GM18508 (cell line): ENCODE results near the gene DAAM2.

ENCODE experiments used
- ATAC-seq: cut with Tn5 transposase; IDR thresholded peaks from one replicate; pipeline ENCODE4 v1.9.1; 2021; ENCODE audit warnings: moderate number of reproducible peaks; ENCODE audit not compliant: insufficient read depth, unreplicated experiment

Gene DAAM2

DNA sequence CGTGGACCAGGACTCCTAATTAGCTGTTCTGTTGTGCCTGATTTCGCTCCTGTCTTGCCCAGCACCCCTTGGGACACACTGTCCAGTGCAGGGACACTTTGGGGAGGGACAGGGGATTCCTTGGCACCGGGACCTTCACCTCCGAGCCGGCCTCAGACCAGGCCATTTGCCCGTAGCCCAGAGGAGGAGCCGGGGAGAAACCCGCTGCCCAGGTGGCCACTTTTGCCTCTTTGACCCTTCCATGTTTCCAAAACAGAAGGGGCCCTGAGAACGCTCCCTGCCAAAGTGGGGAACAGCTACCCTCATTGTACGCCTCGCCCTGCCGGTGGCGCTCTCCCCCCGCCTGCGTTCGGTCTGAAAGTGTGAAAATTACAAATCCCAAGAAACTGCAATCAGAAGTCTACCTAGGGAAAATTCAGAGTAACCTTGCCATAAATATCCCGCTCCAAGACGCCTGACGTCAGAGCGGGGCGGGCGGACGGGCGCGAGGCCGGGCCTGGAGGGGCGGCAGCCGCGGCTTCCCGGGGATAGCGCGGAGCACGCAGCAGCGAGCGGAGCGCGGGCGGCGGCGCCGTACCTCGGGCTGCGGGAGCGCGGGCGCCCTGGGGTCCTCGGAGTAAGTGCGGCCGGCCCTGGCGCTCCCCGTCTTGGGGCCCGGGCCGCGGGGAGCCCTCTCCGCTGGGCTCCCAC lies at the start of gene DAAM2:
DAAM2 (plus strand) TSS at position 527 of the 690 bp plus-strand sequence. CDS start 63,927 bp downstream, outside the sequence.
- ATAC-seq: no peak

DNA sequence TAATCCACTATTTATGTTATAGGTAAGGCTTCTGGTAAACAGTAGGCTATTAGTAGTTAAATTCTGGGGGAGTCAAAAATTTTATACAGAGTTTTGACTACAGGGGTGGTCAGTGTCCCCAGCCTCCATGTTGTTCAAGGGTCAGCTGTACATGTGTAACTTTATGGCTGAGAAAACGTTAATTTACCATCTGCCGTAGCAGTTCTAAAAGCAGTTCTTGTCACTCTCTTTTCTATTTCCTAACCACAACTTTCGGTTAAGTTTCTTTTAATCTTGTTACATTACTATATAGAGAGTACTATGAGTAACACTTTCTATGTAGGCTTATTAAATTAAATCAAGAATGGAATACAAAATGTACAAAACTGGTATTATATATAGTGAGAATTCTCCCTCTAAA lies 45.4 kb upstream of the DAAM2 start:
- no peak for ATAC-seq

DNA sequence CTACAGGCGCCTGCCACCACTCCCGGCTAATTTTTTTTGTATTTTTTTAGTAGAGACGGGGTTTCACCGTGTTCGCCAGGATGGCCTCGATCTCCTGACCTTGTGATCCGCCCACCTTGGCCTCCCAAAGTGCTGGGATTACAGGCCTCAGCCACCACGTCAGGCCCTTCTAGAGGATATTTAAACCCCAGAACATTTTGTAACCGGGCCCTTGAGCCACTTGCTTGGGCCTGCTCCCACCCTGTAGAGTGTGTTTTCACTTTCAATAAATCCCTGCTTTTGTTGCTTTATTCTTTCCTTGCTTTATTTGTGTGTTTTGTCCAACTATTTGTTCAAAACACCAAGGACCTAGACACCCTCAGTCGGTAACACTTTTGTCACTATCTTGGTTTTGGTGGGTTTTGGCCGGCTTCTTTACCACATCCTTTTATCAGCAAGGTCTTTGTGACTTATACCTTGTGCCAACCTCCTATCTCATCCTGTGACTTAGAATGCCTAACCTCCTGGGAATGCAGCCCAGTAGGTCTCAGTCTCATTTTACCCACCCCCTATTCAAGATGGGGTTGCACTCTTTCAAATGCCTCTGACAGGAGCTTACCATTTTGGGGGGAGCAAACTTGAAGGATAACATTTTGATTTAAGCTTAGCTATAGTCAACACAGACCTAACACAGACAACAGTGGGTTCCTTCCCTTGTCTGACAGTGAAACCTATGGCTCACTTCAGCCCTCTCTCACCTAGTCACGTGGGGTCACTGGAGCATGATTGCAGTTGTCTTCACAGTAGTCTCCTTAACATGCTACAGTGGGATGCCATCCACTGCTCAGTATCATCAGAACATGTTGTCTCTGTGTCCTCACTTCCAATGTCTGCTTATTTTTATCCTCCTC lies 39.1 kb upstream of the DAAM2 start:
- ATAC-seq: no peak

DNA sequence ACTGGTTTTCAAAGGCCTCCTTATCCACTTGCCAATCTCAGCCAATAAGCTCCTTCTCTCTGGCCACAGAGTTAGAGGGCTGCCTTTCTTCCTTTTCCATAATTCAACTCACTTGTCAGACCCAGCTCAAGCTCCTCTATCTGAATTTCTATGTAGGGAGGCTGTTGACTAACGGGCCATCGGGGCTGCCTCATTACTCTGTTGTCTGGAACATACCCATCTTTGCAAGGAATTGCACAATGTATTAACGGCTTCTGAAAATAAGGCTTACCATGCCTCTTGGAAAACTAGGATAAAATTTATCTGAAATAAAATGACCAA lies 38.5 kb upstream of the DAAM2 start:
- ATAC-seq: no peak

DNA sequence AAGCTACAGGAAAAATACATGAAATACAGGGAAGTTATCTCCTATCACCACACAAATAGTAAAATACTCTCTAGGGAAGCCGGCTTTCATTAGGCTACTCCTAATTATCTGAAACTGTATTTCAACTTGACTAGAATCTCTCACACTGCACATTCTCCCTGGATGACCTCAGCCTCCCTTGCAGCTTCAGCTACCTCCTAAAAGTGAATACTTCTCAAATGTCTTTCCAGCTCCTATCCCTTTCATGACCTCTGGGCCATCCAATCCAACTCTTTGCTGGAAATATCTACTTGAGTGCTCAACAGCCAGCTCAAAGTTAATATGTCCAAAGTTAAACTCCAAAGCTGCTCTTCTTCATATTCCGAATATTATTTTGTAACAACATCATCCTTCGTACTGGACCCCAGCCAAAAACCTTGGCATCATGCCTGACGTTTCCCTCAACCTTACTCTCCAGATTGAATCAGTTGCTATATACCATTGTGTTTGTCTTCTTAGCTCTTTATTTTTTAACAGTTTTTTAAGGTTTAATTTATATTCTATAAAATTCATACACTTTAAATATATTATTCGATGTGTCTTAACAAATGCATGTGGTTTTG lies 37.6 kb upstream of the DAAM2 start:
- ATAC-seq: no peak

DNA sequence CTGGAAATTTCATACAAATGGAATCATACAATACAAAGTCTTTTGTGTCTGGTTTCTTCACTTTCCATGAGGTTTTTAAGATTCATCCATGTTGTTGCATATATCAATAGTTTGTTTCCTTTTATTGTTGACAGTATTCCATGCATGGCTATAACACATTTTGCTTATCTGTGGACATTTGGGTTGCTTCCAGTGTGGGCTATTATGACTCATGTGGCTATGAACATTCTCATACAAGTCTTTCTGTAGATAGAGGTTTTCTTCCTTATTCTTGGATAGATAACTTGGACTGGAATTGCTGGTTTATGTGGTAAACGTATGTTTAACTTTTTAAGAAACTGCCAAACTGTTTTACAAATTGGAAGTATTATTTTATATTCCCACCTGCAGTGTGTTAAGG lies 36.9 kb upstream of the DAAM2 start:
- ATAC-seq: no peak

DNA sequence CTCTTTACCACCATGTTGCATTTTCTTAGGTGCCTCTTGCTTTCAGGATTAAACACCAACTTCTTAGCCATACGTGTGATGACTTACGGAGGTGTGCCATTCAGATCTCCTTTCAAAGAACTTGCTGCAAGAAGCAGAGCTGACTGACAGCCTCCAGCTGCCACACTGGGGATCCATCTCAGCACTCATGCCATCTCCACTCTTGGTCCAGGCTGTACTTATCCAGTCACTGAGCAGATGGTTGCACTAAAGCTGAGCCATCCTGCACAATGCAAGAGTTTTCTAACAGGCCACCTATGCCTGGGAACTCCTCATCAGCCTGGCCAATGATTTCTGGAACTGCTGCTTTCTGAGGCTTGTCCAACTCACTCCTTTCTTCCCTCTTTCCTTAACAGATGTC lies 35.6 kb upstream of the DAAM2 start:
- no peak for ATAC-seq

DNA sequence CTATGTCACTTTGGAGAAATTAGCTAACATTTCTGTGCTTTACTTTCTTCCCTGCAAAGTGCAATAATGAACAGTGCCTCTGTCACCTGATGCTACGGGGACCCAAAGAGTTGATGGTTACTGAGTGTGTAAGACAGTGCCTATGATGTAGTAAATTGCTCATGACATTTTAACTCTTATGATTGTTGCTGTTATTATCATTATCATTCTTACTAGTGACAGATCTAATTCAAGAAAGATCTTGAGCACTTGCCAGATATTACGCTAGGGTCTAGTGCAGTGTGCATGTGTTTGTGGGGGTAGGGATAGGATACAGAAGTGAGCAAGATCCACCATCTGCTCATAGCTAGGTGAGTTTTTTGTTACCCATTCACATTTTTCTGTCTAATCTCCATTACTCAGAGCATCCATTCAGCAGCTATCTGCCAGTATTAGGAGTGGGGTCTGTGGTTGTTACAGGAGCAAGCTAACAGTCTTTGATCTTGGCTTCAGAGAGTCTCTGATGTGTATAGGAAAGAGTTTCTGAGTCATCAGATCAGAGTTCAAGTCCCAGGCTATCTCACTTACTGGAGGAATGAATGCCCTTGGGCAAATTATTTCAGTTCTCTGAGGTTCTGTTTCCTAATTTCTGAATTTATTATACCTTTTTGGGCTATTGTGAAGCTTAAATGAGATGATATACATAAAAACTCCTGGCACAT lies 33.1 kb upstream of the DAAM2 start:
- ATAC-seq: no peak

DNA sequence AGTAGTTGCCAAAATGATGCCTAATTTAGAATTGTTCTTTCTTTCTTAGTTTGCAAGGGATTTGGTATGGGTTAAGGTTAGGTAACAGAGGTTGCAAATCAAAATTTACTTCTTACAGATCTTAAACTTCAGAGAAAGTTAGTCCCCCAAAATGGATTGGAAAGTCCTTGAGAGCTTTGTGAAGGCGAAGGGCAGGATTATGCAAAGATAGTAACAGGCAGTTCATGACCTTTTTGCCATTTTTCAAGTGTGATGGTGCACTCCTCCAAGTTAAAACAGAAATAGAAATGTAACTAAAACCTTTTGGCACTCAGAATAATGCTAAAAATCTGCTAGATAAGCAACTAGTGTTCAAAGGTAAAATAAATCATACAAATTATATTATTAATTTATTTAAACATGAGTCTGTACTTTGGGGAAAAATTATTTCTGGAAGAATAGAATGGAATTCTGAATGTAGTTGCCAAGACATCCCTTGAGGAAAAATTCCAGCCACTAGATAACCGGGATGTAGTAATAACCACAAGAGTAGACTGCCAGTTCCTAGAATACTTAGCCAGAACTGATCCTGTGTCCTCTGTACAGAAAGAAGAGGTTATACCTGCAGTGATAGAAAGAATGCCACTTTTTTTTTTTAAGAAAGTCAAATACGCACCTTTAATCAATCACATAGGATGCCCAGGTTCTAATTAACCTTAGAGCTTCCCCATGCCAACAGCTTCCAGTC lies 31.8 kb upstream of the DAAM2 start:
- no peak for ATAC-seq

DNA sequence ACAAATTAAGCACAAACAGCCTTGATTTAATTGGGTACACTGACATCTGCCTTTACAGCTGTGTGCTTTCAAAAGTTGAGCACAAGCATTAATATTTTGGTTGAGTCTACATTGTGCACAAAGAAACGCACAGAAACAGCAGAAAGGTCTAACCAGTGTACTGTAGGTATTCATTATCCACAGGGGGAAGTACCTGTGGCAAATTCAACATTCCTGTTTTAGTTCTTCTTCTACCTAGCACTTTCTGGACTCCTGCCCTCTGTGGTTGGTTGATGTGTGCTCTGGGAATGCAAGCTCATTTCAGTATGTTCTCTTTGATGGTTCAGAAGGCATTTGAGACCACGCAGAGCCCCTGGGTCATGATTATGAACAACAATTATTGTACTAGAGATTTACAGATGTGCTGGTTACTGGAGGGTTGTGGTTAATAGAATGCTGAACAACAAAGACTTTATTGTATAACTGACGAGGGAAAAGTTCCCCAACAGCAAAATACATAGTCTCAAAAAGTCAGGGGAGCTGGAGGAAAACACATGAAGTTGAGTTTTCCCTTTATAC lies 26.6 kb upstream of the DAAM2 start:
- ATAC-seq: no peak

DNA sequence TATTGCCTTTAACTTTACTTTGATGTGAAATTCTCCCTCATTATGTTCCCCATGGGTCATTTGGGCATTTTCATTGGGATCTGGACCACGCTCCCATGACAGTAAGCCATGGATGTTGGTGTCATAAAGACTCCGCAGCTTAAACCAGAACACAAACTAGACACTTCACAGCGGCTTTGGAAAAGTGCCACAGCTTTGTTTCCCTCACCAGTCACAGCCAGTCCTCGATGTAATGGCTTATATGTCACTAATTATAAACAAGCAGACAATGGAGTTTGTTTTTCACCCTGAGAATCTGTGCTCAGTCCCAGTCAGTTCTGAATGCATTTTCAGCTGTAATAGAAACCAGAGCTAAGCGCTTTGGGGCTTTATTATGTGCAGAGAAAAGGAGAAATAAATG lies 23.2 kb upstream of the DAAM2 start:
- ATAC-seq: no peak

DNA sequence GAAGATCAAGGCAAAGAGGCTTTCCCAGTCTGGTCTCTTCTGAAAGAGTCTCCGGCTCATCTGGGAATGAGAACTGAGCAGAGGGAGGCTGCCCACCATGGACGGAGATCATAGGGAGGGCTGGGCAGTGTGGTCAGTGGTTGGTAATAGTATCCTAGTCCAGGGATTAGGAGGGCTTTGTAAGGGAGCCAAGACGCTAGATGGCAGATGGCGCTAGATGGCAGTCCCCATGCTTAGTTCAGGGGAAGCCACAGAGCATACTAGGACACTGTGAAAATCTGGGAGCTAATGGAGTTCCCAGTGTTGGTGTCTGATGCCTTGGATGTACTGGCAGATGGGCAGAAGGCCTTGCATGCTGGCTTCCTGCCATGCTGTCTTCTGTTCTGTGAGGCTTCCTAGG lies 21.7 kb upstream of the DAAM2 start:
- no peak for ATAC-seq

DNA sequence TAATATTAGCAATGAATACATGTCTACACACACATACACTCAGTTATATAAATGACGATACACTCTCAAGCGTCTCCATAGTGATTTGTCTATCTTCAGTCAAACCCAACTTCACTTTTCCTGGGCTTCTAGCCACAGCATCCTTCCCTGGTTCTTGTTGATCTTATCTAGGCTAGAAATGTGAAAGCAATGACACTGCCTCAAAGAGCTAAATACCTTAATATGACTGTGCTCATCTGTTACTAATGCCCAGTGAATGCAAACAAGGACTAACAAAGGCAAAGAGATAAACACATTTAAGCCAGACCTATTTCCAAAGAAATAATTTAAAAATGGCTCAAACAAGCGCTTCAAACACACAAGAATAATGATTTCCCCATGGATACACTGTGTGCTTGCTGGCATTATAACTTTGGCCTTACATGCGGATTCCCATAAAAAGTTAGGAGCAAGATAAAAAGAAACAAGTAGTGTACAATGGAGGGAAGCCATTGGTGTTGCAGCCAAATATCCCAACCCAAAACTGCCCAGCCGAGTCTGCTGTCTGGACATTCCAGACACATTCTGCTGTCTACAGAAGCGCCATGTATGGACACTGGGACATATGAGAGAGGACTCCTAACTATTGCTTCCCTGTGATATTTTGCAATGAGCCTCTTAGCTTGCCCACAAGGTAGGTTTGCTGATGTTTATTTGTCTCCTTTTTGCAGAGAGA lies 19.5 kb upstream of the DAAM2 start:
- no peak for ATAC-seq

DNA sequence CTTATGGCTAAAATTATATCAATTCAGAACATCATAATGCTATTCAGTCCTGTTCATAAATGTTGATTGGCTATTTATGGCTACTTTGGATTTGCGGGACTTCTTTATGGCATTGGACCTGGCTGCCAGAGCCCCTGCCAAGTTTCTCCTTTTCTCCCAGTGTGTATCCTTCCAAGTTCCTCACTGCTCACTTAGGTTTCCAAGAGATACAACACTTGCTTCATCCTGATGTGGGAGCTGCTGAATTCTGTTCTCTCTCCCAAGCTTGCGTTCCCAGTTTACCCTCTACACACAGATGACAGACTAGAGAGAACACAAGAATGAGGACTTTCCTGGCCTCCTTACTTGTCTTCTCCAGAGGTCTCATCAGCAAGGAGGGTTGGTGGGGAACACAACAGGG lies 18.4 kb upstream of the DAAM2 start:
- ATAC-seq: no peak

DNA sequence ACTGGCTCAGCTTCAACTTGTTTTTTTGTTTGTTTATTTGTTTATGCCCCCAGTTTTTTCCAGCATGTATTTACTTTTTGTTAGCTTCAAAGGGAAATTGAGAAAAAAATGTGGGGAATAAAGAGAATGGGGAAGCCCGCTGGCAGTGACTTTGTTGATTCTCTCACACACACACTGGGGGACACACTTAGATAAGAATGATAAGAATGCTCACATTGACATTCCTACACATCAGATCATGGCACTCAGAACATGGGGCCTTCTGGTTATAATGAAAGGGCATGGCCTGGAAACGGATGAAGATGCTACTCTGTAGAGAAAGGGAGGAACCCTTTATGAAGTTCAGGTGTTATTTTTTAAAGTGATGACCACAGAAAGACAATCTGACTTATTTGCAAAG lies 15.6 kb upstream of the DAAM2 start:
- no peak for ATAC-seq

DNA sequence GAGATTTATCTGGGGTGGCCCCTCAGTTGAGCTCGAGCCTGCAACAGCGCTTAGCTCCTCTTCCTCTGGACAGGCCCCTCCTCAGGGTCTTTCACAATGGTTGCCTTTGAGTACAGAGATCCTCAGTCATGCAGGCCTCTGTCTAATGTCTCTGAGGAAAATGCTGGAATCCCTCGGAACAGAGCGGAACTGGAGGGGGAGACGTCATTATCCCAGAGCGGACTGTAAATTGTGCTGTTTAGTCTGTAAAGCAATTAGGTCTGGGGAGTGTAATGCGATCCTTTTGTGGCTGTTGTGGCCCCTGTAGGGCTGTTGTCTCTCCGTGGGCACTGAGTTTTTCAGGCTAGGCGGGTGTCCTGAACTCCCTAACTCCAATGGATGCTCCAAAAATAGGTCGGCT lies 15.0 kb upstream of the DAAM2 start:
- no peak for ATAC-seq

DNA sequence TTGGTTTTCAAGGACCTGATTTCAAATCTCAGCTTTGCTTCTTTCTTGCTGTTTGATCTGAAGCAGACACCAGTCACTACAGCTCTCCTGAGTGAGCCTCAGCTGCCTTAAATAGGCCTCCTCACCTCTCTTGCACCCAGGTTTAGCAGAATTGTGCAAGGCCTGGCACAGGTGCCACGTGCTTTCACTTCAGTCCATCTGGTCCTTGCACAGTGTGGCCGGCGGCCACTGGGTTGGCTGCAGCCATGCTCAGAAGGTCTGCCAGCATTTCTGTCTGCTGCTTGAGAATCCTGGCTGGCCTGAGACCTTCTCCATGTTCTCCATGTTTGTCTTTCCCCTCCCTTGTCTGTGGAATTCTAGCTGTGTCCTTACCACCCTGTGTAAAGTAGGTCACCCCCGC lies 14.5 kb upstream of the DAAM2 start:
- ATAC-seq: no peak

DNA sequence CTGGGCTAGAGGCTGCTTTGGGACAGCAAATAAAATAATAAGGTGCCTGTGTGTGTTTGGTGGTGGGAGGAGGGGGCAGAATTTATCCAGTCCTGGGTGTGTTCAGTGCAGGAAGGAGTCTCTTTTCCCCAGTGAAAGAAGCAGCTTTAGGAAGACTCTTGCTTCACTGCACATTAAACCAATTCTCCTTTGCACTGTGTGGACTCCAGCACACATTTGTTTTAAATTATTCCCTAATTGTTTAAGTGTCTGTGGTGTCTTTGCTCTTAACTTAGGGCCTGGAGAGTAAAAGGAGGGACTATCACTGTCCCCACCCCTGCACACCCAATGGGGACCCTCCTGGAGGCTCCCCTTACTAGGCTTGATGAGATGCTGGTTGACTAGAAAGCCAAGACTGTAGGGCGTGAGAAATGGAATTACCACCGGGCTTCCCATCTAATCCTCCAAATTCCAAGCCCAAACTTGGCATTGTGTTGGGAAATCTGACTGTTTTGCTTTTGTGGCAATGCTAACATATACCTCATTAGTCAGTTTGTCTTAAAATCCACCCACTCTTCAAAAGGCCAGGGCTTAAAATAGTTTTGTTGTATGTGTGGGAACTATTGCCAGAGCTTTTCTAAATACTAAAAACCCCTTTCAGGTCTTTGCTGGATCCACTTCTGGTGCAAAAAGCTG lies 13.5 kb upstream of the DAAM2 start:
- ATAC-seq: no peak

DNA sequence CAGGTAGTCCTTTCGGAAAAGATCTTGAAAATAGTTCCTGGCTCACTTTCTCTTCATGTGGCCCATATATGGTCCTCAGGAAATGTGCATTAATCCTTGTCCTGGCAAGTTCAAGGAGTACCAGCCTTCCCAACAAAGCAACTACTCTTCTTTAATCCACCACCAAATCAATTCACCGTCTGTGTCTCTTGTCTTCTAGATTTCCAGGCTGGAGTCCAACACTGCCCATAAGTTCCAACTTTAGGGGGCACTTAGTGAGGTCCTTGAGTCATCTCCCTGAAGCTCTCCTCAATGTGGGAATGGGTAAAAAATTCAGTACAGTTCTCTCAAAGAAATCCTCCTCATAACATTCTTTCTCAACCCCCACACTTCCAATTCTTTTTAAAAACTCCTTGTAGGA lies 6.9 kb upstream of the DAAM2 start:
- ATAC-seq: no peak
